ENCODE data around the gene HLF. TPM values are rescaled to one million over a fixed set of nuclear protein-coding genes. Genes with fewer than 3 reads are reported as not detected.

The HLF gene
- total and polyA plus RNA-seq, 2 of the 4 experiments (the other 2 are of a cell fraction) = 0.18 TPM; not detected in 1

- CTCF ChIA-PET = interaction anchor here (0.6 kb wide), 1 partner anchor 35 kb away, joined by 3 read pairs; no protein-coding TSS in a partner anchor
Measured at GRCh38 chr17:55326030-55326429, 61.3 kb downstream of the HLF start.

More at GRCh38 chr17:55326030-55326429, 61.3 kb downstream of the HLF start:
- Histone ChIP-seq H4K5ac (ENCODE audit: low read depth, low read length) (no peak overlapping the region), H3K23ac (ENCODE audit: low read depth, low read length) (no peak overlapping the region), H3K36me3 (ENCODE audit: control insufficient read depth, insufficient read depth, low read length) (no peaks in the 10 kb centered on the region), H3K9me3 (ENCODE audit: control insufficient read depth, insufficient read depth, low read length) (no peaks in the 10 kb centered on the region; the same call in 1 of the 2 replicates), H3K4me3 (ENCODE audit: insufficient read depth, low read depth, low read length) (no peak overlapping the region), H3K27ac (ENCODE audit: insufficient read depth, low read length) (no peak overlapping the region), H3K9ac (ENCODE audit: low read depth, low read length) (no peak overlapping the region), H2BK15ac (ENCODE audit: low read depth, low read length) (no peak overlapping the region), H2BK120ac (ENCODE audit: low read depth, low read length) (no peak overlapping the region), H3K4me2 (ENCODE audit: low read depth, low read length) (no peak overlapping the region), H4K91ac (ENCODE audit: insufficient read depth, low read depth, low read length) (no peak overlapping the region), H3K14ac (replicated peaks; ENCODE audit: low read depth, low read length) (no peak overlapping the region), H3K4ac (ENCODE audit: low read depth, low read length) (no peak overlapping the region), H4K20me1 (ENCODE audit: insufficient read depth, low read length) (no peaks in the 10 kb centered on the region), H2BK5ac (ENCODE audit: low read depth, low read length, poor library complexity, severe bottlenecking) (no peak overlapping the region), H2BK20ac (ENCODE audit: low read depth, low read length) (no peak overlapping the region), H3K56ac (ENCODE audit: extremely low read depth, insufficient read depth, low read length) (no peak overlapping the region), H3K9me1 (ENCODE audit: insufficient read depth, low read length) (no peaks in the 10 kb centered on the region; the same call in 1 of the 2 replicates), H2AK9ac (replicated peaks; ENCODE audit: low read depth, low read length, poor library complexity) (no peak overlapping the region), H3K27me3 (ENCODE audit: control insufficient read depth, insufficient read depth, low read length) (no peaks in the 10 kb centered on the region), H4K8ac (ENCODE audit: low read depth in 2 of 2, low read length in 2 of 2) (no peak overlapping the region), H2AFZ (replicated peaks; ENCODE audit: low read length, poor library complexity) (no peak overlapping the region), H3K79me1 (ENCODE audit: low read depth in 1 of 2, low read length in 2 of 2) (no peaks in the 10 kb centered on the region), H3K18ac (ENCODE audit: low read depth, low read length) (no peak overlapping the region), H2AK5ac (ENCODE audit: low read depth, low read length) (no peak overlapping the region), H3K4me1 (ENCODE audit: control insufficient read depth, insufficient read depth, low read length) (no peaks in the 10 kb centered on the region)
- DNase-seq = no peak
- in situ Hi-C loops (cut with MboI; ENCODE audit: low sequenced_read_pairs) = no loop called here
- POLR2A ChIA-PET (ENCODE audit: unreplicated experiment) = no interaction called here
- no peak for TF ChIP-seq CHD1 (IDR thresholded peaks at IDR 0.05; ENCODE audit: low read depth, low read length)
- TF ChIP-seq FOS (IDR thresholded peaks at IDR 0.05; ENCODE audit: low read depth, low read length) = no peak
- TF ChIP-seq MAFK (IDR thresholded peaks at IDR 0.05; ENCODE audit: low read depth, low read length) = no peak
- TF ChIP-seq, protein P1, sequence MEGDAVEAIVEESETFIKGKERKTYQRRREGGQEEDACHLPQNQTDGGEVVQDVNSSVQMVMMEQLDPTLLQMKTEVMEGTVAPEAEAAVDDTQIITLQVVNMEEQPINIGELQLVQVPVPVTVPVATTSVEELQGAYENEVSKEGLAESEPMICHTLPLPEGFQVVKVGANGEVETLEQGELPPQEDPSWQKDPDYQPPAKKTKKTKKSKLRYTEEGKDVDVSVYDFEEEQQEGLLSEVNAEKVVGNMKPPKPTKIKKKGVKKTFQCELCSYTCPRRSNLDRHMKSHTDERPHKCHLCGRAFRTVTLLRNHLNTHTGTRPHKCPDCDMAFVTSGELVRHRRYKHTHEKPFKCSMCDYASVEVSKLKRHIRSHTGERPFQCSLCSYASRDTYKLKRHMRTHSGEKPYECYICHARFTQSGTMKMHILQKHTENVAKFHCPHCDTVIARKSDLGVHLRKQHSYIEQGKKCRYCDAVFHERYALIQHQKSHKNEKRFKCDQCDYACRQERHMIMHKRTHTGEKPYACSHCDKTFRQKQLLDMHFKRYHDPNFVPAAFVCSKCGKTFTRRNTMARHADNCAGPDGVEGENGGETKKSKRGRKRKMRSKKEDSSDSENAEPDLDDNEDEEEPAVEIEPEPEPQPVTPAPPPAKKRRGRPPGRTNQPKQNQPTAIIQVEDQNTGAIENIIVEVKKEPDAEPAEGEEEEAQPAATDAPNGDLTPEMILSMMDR (conservative IDR thresholded peaks at IDR 0.05; ENCODE audit: low read depth, low read length) = no peak
- TF ChIP-seq RCOR1 (IDR thresholded peaks at IDR 0.05; ENCODE audit: insufficient replicate concordance, low read length) = no peak
- no CpG with 5 or more reads among the region's 7 CpGs for WGBS, 2 experiments (ENCODE audit: extremely low coverage in 2 of 2, insufficient read length in 1 of 2)
- ATAC-seq (ENCODE audit: low read depth) = no peak
- dilution Hi-C loops (cut with HindIII; ENCODE audit: low sequenced_read_pairs, unreplicated experiment) = no loop called here
- intact Hi-C loops (cut with micrococcal nuclease) = no loop called here
- BruUV-seq (replicated peaks) = no TSS peak

Data from IMR-90 (cell line).